ENCODE measurements around the gene IRAK1. TPM values are rescaled to one million over a fixed set of nuclear protein-coding genes. Genes with fewer than 3 reads are reported as not detected.

IRAK1 gene
- total RNA-seq, 1 donor from 2014 or later, result 105 TPM

DNA sequence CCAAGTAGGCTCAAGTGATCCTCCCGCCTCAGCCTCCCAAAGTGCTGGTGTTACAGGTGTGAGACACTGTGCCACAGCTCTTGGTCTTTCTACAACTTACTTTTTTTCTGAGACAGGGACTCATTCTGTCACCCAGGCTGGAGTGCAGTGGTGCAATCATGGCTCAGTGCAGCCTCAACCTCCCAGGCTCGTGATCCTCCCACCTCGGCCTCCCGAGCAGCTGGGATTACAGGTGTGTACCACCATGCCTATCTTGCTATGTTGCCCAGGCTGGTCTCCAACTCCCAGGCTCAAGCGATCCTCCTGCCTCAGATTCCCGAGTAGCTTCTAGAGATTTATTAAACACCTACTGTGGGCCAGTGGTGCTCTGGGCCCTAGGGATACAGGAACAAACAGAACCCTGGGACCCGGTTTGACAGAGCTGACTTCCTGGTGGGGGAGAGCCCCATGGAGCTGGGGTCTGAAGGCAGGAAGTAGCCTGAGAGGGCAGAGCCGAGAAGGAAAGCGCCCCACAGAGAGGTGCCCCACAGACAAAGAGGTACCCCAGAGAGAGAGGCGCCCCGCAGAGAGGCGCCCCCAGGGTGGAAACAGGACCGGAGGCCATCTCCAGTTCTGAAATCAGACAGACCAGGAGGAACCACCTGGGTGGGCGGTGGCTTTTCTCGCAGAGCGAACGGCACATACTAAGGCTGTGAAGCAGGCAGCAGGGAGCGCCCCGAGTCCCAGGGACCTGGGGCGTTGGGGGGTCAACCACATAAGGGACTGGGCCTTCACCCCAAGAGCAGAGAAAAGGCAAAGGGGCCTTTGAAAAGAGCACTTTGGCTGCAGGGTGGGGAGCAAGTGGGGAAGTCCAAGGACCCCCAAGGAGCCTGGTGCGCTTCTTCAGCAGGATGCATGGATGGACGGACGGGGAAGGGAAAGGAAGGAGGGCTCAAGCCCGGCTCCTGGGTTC, 5.0 kb downstream of the IRAK1 start:
- intact Hi-C loops (cut with DNase I), result loop anchor here (2.0 kb wide), 1 partner anchor 36 kb away; no protein-coding TSS in a partner anchor
- no peak overlapping the region for H3K27ac ChIP-seq
- TF ChIP-seq, protein P1, sequence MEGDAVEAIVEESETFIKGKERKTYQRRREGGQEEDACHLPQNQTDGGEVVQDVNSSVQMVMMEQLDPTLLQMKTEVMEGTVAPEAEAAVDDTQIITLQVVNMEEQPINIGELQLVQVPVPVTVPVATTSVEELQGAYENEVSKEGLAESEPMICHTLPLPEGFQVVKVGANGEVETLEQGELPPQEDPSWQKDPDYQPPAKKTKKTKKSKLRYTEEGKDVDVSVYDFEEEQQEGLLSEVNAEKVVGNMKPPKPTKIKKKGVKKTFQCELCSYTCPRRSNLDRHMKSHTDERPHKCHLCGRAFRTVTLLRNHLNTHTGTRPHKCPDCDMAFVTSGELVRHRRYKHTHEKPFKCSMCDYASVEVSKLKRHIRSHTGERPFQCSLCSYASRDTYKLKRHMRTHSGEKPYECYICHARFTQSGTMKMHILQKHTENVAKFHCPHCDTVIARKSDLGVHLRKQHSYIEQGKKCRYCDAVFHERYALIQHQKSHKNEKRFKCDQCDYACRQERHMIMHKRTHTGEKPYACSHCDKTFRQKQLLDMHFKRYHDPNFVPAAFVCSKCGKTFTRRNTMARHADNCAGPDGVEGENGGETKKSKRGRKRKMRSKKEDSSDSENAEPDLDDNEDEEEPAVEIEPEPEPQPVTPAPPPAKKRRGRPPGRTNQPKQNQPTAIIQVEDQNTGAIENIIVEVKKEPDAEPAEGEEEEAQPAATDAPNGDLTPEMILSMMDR (IDR thresholded peaks at IDR 0.05), result no peak
- H3K36me3 ChIP-seq, result peaks cover 13 to 15% of the 10 kb centered on the region in 2 donors
- no peaks in the 10 kb centered on the region for H3K9me3 ChIP-seq
- no peaks in the 10 kb centered on the region for H3K4me1 ChIP-seq
- DNase-seq (ENCODE audit: low spot score in 2 of 2), result no peak
- no peak overlapping the region for H3K4me3 ChIP-seq
- H3K27me3 ChIP-seq, result no peaks in the 10 kb centered on the region

DNA sequence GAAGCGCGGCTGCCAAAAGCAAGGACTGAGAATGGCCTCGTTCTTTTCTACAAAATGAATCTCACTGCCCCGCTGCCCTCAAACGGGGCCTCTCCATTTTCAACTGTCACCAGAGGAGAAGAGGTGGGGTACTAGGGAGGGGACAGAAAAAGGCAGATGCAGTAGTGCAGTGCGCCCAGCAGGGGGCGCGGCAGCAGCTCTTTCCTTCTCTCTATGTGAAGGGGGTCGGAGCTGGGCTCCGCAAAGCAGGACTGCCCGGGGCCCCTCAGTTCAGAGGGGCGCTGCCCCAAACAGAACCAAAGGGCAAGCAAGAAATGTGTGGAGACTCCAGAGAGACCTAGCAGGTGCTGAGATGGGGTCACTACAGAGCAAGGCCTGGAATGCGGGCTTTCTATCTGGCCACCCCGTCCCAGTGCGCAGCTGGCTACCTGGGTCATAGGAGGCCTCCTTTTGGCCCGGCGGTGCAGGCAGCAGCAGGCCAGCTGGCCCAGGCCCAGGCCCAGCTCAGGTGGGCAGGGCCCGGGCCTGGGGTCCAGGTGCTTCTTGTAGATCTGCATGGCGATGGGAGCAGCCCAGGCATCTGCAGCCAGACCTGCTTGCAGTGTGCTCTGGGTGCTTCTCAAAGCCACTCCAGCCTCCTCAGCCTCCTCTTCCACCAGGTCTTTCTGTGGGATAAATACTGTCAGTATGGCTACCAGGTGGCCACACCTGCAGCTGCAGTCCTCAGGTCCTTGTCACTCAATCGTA, 5.9 kb downstream of the IRAK1 start:
- Histone ChIP-seq H3K4me1 (no peaks in the 10 kb centered on the region), H3K27ac (no peak overlapping the region), H3K27me3 (no peaks in the 10 kb centered on the region), H3K9me3 (no peaks in the 10 kb centered on the region), H3K4me3 (no peak overlapping the region), H3K36me3 (peaks cover 13 to 15% of the 10 kb centered on the region in 2 donors)
- DNase-seq (ENCODE audit: low spot score in 2 of 2), result no peak
- intact Hi-C loops (cut with DNase I), result loop anchor here (2.0 kb wide), 1 partner anchor 37 kb away; no protein-coding TSS in a partner anchor
- TF ChIP-seq, protein P1 (IDR thresholded peaks at IDR 0.05), result peak; percentile 71 to 94 (median 88)

DNA sequence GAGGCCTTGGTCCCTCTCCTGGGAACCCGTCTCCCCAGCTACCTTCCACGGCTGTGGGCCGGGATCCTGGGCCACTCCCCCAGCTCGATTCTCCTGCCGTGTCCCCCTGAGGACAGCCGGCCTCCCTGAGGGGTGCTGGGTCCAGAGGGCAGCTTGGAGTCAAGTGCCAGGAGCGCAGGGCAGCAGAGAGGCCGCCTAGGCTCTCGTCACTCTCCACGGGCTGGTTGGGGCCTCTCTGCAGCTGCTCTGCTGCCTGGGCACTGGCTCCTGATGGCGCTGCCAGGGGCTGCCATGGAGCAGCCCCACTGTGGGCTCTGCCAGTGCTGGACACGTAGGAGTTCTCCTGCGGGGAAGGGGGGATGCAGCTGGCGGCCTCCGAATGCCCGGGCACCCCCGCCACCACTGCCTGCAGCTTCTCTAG, 6.7 kb downstream of the IRAK1 start:
- peaks cover 13 to 15% of the 10 kb centered on the region in 2 donors for H3K36me3 ChIP-seq
- H3K27ac ChIP-seq, result no peak overlapping the region
- no peaks in the 10 kb centered on the region for H3K27me3 ChIP-seq
- intact Hi-C loops (cut with DNase I), result no loop called here
- TF ChIP-seq, protein P1 (IDR thresholded peaks at IDR 0.05), result no peak
- no peak overlapping the region for H3K4me3 ChIP-seq
- H3K9me3 ChIP-seq, result no peaks in the 10 kb centered on the region
- H3K4me1 ChIP-seq, result no peaks in the 10 kb centered on the region
- no peak for DNase-seq (ENCODE audit: low spot score in 2 of 2)

DNA sequence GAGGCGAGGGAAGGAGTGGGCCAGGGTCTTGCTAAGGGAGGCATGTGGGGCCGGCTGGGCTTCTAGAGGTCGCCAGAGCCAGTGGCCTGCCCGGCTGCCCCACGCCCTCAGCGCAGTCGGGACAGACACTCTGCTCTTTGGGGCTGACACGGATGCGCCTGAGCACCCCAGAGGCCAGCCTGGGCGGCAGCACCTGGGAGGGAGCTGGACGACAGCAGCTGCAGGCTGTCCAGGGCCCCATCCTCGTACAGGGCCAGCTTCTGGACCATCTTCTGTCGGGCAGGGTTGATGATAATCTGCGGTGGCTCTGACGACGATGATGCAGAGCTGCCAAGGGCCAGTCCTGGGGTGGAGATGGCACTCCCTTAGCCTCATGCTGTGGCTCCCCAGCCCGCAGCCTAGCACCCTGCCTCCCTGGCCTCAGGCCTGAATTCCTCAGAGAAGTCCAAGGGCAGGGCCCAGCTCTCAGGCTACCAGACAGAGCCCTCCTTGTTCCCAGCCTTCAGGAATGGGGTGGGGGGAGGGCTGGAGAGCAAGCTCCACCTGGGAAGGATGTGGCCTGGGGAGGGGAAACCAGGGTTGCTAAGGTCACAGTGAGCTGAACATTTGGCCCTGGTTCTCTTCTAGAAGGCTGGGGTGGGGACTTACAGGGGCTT, 7.2 kb downstream of the IRAK1 start:
- intact Hi-C loops (cut with DNase I), result no loop called here
- no peaks in the 10 kb centered on the region for H3K27me3 ChIP-seq
- no peak overlapping the region for H3K4me3 ChIP-seq
- H3K9me3 ChIP-seq, result no peaks in the 10 kb centered on the region
- TF ChIP-seq, protein P1 (IDR thresholded peaks at IDR 0.05), result no peak
- H3K4me1 ChIP-seq, result no peaks in the 10 kb centered on the region
- H3K36me3 ChIP-seq, result peaks cover 13 to 15% of the 10 kb centered on the region in 2 donors
- DNase-seq (ENCODE audit: low spot score in 2 of 2), result no peak
- no peak overlapping the region for H3K27ac ChIP-seq

Measured in ascending aorta (tissue), 2 donors.